SK-N-MC (cell line): ENCODE results near the gene RIOK2.
"Not testable (repeated sequence)": the region's sequence is repeated elsewhere in the genome, so short reads cannot be mapped to it uniquely, and the experiment has no call there.

Source experiments
- DNase-seq: peaks from one replicate; pipeline ENCODE4 v3.0.0-alpha.2; 2011; ENCODE audit warnings: low read depth, low spot score
- H3K27ac ChIP-seq: fragments of 200-600 bp; sonication (generic); 2 replicates; pipeline ENCODE4 v1.5.1; 2016; ENCODE audit warnings: mixed run types
- H3K36me3 ChIP-seq: fragments of 200-600 bp; sonication (generic); 2 replicates; pipeline ENCODE4 v1.6.1; 2017; ENCODE audit warnings: antibody characterized with exemption, low read length, mixed read lengths; ENCODE audit not compliant: insufficient read depth
- H3K4me3 ChIP-seq: fragments of 200-600 bp; sonication (generic); 2 replicates; pipeline ENCODE4 v1.5.1; 2016
- H3K9ac ChIP-seq: fragments of 200-600 bp; sonication (generic); 2 replicates; pipeline ENCODE4 v1.8.0; 2017; ENCODE audit warnings: mixed run types, mixed read lengths; ENCODE audit not compliant: insufficient read length
- H3K9me3 ChIP-seq: fragments of 200-600 bp; sonication (generic); 2 replicates; pipeline ENCODE4 v1.6.1; 2017; ENCODE audit warnings: low read depth, mild to moderate bottlenecking, antibody characterized with exemption, low read length, moderate library complexity, mixed read lengths
- EZH2 ChIP-seq: fragments of 200-600 bp; sonication (generic); IDR thresholded peaks from one replicate; pipeline ENCODE4 v1.6.1; 2017; ENCODE audit warnings: antibody characterized with exemption
- FOXP2 ChIP-seq: optimal IDR thresholded peaks from 2 replicates; pipeline ENCODE3; 2011; ENCODE audit warnings: mild to moderate bottlenecking, moderate library complexity; ENCODE audit not compliant: insufficient read depth; ENCODE audit errors: extremely low read length, control extremely low read depth
- POLR2AphosphoS5 ChIP-seq: IDR thresholded peaks from 2 replicates; pipeline ENCODE4 v1.6.1; 2012; ENCODE audit warnings: mild to moderate bottlenecking, low read depth, low read length, borderline replicate concordance

The RIOK2 gene

DNA sequence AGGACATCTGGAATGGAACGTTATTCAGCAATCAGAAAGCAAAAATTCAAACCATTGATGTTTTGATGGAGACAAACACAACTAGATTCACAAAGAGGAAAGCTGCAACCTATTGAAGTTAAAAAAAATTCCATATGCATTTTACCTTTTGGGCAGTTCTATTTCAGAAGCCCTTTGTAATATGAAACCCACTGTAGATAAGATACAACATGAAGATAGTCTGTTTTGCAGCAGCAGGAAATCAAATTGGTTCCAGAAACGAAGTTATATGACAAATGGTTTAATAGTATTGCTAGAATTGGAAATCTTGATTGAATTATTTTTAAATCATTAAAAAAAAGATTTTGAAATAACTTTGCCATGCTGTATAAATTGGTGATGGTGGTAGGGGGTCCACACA is 41.5 kb downstream of the RIOK2 start:
- Histone ChIP-seq H3K9me3 (no peaks in the 10 kb centered on the region), H3K36me3 (no peaks in the 10 kb centered on the region), H3K9ac (no peak overlapping the region), H3K4me3 (peak overlapping the region; percentile 15; the same call in 1 of the 2 replicates), H3K27ac (no peak overlapping the region)
- TF ChIP-seq FOXP2 (no peak), EZH2 (no peak), POLR2AphosphoS5 (no peak)
- DNase-seq, result no peak

GRCh38 chr5:97141031-97141430 is 42.0 kb downstream of the RIOK2 start:
- no peak overlapping the region for H3K27ac ChIP-seq

DNA sequence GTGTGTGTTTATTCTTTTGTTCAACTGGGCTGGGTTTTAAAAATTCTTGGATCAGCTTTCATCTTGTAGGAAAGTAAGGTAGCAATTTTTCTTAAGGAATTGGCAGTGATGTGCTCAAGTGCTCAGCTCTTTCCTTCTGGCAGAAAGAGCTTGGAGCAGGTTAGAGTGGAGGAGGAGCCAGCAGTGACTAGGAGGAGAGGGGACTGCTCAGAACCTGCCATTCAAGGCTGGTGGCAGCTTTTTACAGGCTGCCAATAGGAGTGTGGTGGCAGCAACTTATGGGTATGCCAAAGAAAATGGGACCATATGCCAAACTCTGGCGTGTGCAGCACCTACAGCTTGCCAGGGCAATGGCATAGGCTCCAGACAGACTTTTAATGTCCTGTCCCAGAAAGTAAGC is 42.8 kb downstream of the RIOK2 start:
- not testable (repeated sequence) for H3K4me3 ChIP-seq, H3K9me3 ChIP-seq, H3K27ac ChIP-seq, DNase-seq, H3K36me3 ChIP-seq, H3K9ac ChIP-seq

More at GRCh38 chr5:97141031-97141430, 42.0 kb downstream of the RIOK2 start:
- H3K9ac ChIP-seq, result no peak overlapping the region
- DNase-seq, result no peak
- H3K9me3 ChIP-seq, result no peaks in the 10 kb centered on the region
- no peak for TF ChIP-seq POLR2AphosphoS5
- no peak for TF ChIP-seq FOXP2
- no peak for TF ChIP-seq EZH2
- H3K4me3 ChIP-seq, result no peak overlapping the region; the same call in 1 of the 2 replicates
- no peaks in the 10 kb centered on the region for H3K36me3 ChIP-seq

- H3K27ac ChIP-seq, result no peak overlapping the region
- no peaks in the 10 kb centered on the region for H3K36me3 ChIP-seq
- TF ChIP-seq FOXP2 (no peak), POLR2AphosphoS5 (no peak)
- DNase-seq, result no peak
- no peak overlapping the region for H3K9ac ChIP-seq
- H3K9me3 ChIP-seq, result no peaks in the 10 kb centered on the region
- H3K4me3 ChIP-seq, result no peak overlapping the region
These were observed 46.6 kb downstream of the RIOK2 start for GRCh38 chr5:97136475-97136874.

GRCh38 chr5:97135868-97136267 is 47.2 kb downstream of the RIOK2 start:
- Histone ChIP-seq H3K9me3 (no peaks in the 10 kb centered on the region), H3K27ac (no peak overlapping the region), H3K36me3 (no peaks in the 10 kb centered on the region), H3K4me3 (no peak overlapping the region), H3K9ac (no peak overlapping the region)
- DNase-seq, result no peak
- no peak for TF ChIP-seq EZH2
- no peak for TF ChIP-seq POLR2AphosphoS5
- TF ChIP-seq FOXP2, result no peak

- H3K4me3 ChIP-seq, result no peak overlapping the region
- TF ChIP-seq FOXP2, result no peak
- TF ChIP-seq EZH2, result no peak
- no peak overlapping the region for H3K27ac ChIP-seq
- no peak for DNase-seq
- H3K9me3 ChIP-seq, result no peaks in the 10 kb centered on the region
- no peaks in the 10 kb centered on the region for H3K36me3 ChIP-seq
- H3K9ac ChIP-seq, result no peak overlapping the region
These were observed 48.4 kb downstream of the RIOK2 start for GRCh38 chr5:97134634-97135033.

GRCh38 chr5:97133101-97133500 is 49.9 kb downstream of the RIOK2 start:
- Histone ChIP-seq H3K9me3 (no peaks in the 10 kb centered on the region), H3K36me3 (no peaks in the 10 kb centered on the region), H3K4me3 (no peak overlapping the region), H3K9ac (no peak overlapping the region), H3K27ac (no peak overlapping the region)
- TF ChIP-seq POLR2AphosphoS5 (no peak), FOXP2 (no peak), EZH2 (no peak)
- no peak for DNase-seq

DNA sequence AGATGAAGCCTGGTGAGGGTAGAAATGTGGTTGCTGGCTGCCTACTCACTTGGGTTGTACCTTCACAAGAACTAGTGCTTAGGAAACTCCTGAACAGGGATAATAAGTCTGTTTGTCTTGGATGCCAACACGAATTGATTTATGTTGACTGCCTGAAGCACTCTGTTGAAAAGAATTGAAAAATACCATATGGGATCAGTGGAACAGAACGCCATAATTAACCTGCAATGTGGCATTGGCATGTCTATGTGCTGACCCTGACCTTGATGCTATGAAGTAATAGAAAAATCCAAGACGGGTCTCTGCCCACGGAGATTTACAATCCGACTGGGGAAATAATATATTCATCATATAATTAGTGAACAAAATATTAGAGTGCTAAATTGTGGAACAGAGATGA is 51.1 kb downstream of the RIOK2 start:
- no peak for DNase-seq
- TF ChIP-seq POLR2AphosphoS5 (no peak), FOXP2 (no peak), EZH2 (no peak)
- Histone ChIP-seq H3K27ac (no peak overlapping the region), H3K4me3 (no peak overlapping the region), H3K36me3 (no peaks in the 10 kb centered on the region), H3K9ac (no peak overlapping the region), H3K9me3 (no peaks in the 10 kb centered on the region)

DNA sequence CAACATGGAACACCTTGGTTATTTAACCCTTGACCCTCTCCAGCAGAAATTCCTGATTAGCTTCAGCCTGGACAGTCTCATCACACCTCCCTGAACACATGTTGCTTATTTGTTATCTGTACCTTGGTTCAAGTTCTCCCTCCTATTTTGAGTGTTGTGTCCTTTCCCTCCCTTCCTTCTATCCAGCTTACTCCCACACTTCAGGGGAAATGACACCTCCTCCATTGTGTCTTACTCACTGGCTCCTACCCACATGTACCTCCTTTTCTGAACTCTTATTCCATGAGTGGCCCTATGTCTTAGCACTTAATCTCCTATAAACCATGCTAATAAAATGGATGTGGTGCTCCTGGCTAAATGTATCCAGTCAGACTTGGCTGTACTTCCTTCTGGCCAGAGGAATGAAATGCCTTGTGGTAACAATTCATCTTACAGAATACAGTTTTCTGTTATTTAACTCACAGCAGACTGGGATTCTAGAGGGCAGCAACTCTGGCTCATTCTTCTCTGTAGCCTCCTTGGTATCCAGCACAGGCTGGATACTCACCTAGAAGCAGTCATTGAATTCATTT is 51.8 kb downstream of the RIOK2 start:
- H3K4me3 ChIP-seq, result no peak overlapping the region
- no peak for DNase-seq
- no peaks in the 10 kb centered on the region for H3K36me3 ChIP-seq
- no peaks in the 10 kb centered on the region for H3K9me3 ChIP-seq
- no peak overlapping the region for H3K27ac ChIP-seq
- H3K9ac ChIP-seq, result no peak overlapping the region
- TF ChIP-seq FOXP2 (no peak), EZH2 (no peak), POLR2AphosphoS5 (no peak)
